Progenitor cell of endocrine pancreas (in vitro differentiated cells): ENCODE results near the gene PRKCE. TPM values are rescaled to one million over a fixed set of nuclear protein-coding genes. Genes with fewer than 3 reads are reported as not detected.

Experiments used
- DNase-seq: peaks from one replicate; pipeline ENCODE4 v3.0.0; 2021; ENCODE audit warnings: low spot score; ENCODE audit not compliant: unreplicated experiment
- H3K27ac Mint-ChIP-seq: 2 replicates; pipeline ENCODE4 v1.8.0; 2021; ENCODE audit warnings: mild to moderate bottlenecking, moderate library complexity, mixed read lengths
- H3K27me3 Mint-ChIP-seq: 2 replicates; pipeline ENCODE4 v1.8.0; 2021; ENCODE audit warnings: mixed read lengths
- H3K36me3 Mint-ChIP-seq: 2 replicates; pipeline ENCODE4 v1.8.0; 2022; ENCODE audit warnings: mixed read lengths; ENCODE audit not compliant: insufficient read depth
- H3K4me1 Mint-ChIP-seq: 2 replicates; pipeline ENCODE4 v1.8.0; 2021; ENCODE audit warnings: low read depth, mixed read lengths
- H3K4me3 Mint-ChIP-seq: 2 replicates; pipeline ENCODE4 v1.8.0; 2021; ENCODE audit warnings: low read depth, mild to moderate bottlenecking, moderate library complexity, mixed read lengths
- H3K9me3 Mint-ChIP-seq: 2 replicates; pipeline ENCODE4 v1.8.0; 2021; ENCODE audit warnings: low read depth, mixed read lengths
- total RNA-seq: library from RNA; stranded (reverse); gene quantifications from 2 replicates; pipeline ENCODE4 v1.2.1, GENCODE V29; 2021
- TF ChIP-seq, protein P1 (sequence below): fragments of 200-600 bp; sonication (generic); IDR thresholded peaks from one replicate; pipeline ENCODE4 v1.5.0; 2021; ENCODE audit warnings: antibody characterized with exemption, mild to moderate bottlenecking; ENCODE audit not compliant: unreplicated experiment

The PRKCE gene
- total RNA-seq, 1 donor from 2014 or later = 4.2 TPM

DNA sequence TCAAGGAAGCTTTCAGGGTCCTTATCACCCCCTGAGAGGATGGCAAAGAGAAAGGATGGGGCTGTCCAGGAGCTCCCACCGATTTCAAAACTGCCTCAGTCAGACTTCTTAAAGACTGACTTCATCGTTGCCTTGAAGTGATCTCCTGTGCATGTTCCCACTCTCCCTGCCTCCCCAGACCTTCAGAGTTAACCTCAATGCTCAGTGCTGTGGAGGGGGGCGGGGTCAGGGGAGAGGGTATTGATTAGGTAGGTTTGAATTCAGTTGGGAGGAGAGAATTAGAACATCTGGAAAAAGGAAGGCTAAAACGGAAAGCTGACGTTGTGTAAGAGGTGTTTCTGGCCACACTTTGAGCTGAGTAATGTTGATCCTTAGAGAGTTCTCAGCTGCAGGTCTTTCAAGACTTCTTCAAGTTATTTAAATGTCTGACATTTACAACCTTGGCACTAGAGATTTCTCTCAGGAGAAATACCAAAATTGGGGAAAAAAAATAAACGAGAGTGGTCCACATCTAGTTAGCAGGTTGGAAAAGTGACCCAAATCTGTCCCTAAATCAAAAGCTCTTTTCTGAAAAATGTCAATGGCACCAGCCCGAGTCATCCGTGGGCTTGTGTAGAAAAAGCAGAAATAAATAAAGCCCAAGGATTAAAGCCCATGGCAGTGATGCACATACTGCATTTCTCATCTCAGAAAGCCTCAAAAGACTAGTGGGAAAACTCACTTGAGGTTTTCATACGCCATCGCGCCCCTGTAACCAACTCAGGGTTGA lies 511.0 kb downstream of the PRKCE start:
- peaks cover 12% of the 10 kb centered on the region for H3K27me3 Mint-ChIP-seq

DNA sequence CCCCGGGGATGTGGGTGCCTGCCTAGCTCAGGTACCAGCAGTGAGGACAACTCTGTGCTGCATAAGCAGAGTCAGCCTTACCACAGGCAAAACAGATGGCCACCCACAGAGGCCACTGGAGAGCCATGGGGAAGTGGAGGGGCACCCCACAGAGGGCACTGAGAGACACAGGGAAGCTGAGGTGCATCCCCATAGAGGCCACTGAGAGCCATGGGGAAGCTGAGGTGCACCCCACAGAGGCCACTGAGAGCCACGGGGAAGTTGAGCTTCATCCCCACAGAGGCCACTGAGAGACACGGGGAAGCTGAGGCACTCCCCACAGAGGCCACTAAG lies 511.6 kb downstream of the PRKCE start:
- no peaks in the 10 kb centered on the region for H3K9me3 Mint-ChIP-seq
- no peak overlapping the region for H3K4me3 Mint-ChIP-seq
- DNase-seq = no peak
- peaks cover 9% of the 10 kb centered on the region for H3K27me3 Mint-ChIP-seq
- TF ChIP-seq, protein P1, sequence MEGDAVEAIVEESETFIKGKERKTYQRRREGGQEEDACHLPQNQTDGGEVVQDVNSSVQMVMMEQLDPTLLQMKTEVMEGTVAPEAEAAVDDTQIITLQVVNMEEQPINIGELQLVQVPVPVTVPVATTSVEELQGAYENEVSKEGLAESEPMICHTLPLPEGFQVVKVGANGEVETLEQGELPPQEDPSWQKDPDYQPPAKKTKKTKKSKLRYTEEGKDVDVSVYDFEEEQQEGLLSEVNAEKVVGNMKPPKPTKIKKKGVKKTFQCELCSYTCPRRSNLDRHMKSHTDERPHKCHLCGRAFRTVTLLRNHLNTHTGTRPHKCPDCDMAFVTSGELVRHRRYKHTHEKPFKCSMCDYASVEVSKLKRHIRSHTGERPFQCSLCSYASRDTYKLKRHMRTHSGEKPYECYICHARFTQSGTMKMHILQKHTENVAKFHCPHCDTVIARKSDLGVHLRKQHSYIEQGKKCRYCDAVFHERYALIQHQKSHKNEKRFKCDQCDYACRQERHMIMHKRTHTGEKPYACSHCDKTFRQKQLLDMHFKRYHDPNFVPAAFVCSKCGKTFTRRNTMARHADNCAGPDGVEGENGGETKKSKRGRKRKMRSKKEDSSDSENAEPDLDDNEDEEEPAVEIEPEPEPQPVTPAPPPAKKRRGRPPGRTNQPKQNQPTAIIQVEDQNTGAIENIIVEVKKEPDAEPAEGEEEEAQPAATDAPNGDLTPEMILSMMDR = no peak
- no peak overlapping the region for H3K27ac Mint-ChIP-seq
- H3K36me3 Mint-ChIP-seq = no peaks in the 10 kb centered on the region
- peaks cover 41% of the 10 kb centered on the region for H3K4me1 Mint-ChIP-seq

More for the DNA sequence above, 511.0 kb downstream of the PRKCE start:
- DNase-seq = no peak
- Mint-ChIP-seq H3K9me3 (no peaks in the 10 kb centered on the region), H3K4me3 (no peak overlapping the region), H3K27ac (peak overlapping the region; percentile 36), H3K36me3 (no peaks in the 10 kb centered on the region), H3K4me1 (peaks cover 41% of the 10 kb centered on the region)
- TF ChIP-seq, protein P1 = no peak

DNA sequence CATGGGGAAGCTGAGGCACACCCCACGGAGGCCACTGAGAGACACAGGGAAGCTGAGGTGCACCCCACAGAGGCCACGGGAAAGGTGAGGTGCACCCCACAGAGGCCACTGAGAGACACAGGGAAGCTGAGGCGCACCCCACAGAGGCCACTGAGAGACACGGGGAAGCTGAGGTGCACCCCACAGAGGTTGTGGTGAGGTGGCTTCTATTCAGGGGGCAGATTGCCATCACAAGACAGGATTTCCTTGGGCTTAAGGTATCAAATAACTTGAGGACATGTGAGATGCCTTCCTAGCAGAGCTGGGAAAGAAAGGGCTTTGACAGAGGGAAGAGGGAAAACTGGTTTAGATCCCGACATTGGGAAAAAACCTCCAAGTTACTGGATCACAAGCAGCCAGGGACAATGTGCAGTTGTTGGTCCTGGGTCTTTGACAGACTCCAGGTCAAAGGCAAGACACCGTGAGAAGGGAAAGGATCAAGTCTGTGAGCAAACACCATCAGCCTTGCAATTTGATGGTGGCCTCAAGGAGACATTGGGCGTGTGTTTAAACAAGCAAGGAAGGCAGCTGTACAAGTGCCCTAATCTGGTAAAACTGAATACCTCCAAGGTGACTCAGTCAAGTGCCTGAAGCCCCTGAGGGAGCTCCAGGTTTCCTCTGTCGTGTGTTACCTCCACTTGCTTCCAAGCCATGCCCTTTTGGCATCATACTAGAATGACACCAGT lies 512.5 kb downstream of the PRKCE start:
- Mint-ChIP-seq H3K27me3 (peaks cover 13% of the 10 kb centered on the region), H3K4me1 (peaks cover 40% of the 10 kb centered on the region), H3K4me3 (no peak overlapping the region), H3K9me3 (no peaks in the 10 kb centered on the region), H3K36me3 (no peaks in the 10 kb centered on the region), H3K27ac (peak overlapping the region; percentile 14)
- TF ChIP-seq, protein P1 = no peak
- no peak for DNase-seq

DNA sequence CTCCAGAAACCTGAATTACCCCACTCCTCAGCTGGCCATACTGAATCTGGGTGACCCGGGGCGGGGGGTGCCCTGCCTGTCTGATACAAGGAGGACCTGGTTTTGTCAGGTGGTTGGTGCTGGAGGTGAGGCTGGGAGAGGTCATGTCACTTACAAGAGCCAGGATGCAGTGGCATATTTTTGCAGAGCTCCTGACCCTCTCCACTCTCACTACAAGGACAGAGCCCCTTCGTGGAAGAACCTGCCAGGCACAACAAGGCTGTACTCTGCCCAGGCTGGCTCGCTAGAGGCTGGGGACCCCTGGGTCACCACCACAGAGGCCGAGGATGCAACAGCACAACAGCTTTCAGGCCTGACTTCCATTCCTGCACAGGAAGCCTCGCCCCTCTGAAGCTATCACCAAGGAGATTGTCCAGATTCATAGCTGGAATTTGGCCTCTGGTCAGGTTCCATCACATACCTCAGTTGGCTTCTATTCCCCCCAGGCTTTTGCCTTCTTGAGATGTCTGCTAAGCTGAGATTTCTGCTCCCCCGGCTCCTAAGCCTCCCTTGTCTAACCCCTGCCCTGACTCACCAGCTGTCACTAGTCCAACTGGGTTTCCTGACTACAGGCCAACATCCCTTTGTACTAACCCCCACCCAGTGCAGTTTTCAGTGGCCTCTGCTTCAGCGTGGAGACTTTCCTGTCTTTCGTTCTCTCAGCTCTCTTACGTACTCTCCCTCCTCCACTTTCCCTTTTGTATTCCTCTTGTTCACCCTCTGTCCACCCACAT lies 513.2 kb downstream of the PRKCE start:
- H3K36me3 Mint-ChIP-seq = no peaks in the 10 kb centered on the region
- no peak for DNase-seq
- H3K27ac Mint-ChIP-seq = peak overlapping the region; percentile 22
- peaks cover 34% of the 10 kb centered on the region for H3K4me1 Mint-ChIP-seq
- H3K9me3 Mint-ChIP-seq = no peaks in the 10 kb centered on the region
- peaks cover 13% of the 10 kb centered on the region for H3K27me3 Mint-ChIP-seq
- no peak overlapping the region for H3K4me3 Mint-ChIP-seq
- TF ChIP-seq, protein P1 = no peak

DNA sequence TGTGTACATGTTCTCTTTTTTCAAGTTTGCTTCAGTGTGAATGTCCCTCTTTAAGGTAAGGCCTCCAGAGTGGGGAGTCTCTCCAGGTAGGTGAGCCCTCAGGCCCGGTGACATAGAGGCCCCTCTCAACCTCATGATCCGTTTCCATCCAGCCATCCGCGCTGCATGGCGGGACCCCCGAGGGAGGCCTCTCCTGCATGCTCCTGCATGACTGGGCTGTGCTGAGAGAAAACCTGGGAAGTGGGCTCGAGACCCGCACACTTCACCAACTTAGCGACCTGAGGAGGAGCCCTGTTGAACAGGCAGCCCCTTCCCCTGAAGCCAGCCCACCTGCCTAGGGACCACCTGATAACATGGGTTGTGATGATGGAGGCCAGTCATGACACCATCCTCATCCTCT lies 514.4 kb downstream of the PRKCE start:
- no peak overlapping the region for H3K27ac Mint-ChIP-seq
- DNase-seq = no peak
- H3K4me3 Mint-ChIP-seq = no peak overlapping the region
- H3K36me3 Mint-ChIP-seq = no peaks in the 10 kb centered on the region
- peaks cover 19% of the 10 kb centered on the region for H3K27me3 Mint-ChIP-seq
- H3K4me1 Mint-ChIP-seq = peaks cover 22% of the 10 kb centered on the region
- no peaks in the 10 kb centered on the region for H3K9me3 Mint-ChIP-seq
- TF ChIP-seq, protein P1 = no peak
